GM12874 (cell line): ENCODE data around the gene ZNF335.

Experiments used
- CTCF ChIP-seq: IDR thresholded peaks from 2 replicates; pipeline ENCODE4 v1.5.1; 2011; ENCODE audit warnings: low read depth, mild to moderate bottlenecking, control low read depth, low read length, moderate library complexity; ENCODE audit not compliant: insufficient read depth

The ZNF335 gene

GRCh38 chr20:45934586-45935415, 37.2 kb downstream of the ZNF335 start, which contains the start of gene PCIF1:
PCIF1 (plus strand) TSS chr20:45934683; CDS start chr20:45939000, 4,317 bp downstream.
- no peak for TF ChIP-seq CTCF

- no peak for TF ChIP-seq CTCF
Observed at GRCh38 chr20:45934046-45934585, 37.9 kb downstream of the ZNF335 start.

GRCh38 chr20:45933266-45934045, 38.5 kb downstream of the ZNF335 start:
- 0 out of 2 replicates have a peak, but pooled peaks have one; percentile 24 for TF ChIP-seq CTCF

- no peak for TF ChIP-seq CTCF
Observed at GRCh38 chr20:45927071-45927878, 44.7 kb downstream of the ZNF335 start.

GRCh38 chr20:45926731-45927070, 45.3 kb downstream of the ZNF335 start:
- TF ChIP-seq CTCF: no peak

GRCh38 chr20:45925821-45926506, 46.0 kb downstream of the ZNF335 start:
- no peak for TF ChIP-seq CTCF
